Stimulated activated CD8-positive, alpha-beta memory T cell treated with anti-CD3 and anti-CD28 coated beads, Interleukin-7, amount 100 ng/mL, for 24 hours (primary cell): ENCODE measurements around the gene PRKN.

Experiments
- DNase-seq: peaks from one replicate; pipeline ENCODE4 v3.0.0-alpha.2; 2020; ENCODE audit warnings: low read depth

Gene PRKN

DNA sequence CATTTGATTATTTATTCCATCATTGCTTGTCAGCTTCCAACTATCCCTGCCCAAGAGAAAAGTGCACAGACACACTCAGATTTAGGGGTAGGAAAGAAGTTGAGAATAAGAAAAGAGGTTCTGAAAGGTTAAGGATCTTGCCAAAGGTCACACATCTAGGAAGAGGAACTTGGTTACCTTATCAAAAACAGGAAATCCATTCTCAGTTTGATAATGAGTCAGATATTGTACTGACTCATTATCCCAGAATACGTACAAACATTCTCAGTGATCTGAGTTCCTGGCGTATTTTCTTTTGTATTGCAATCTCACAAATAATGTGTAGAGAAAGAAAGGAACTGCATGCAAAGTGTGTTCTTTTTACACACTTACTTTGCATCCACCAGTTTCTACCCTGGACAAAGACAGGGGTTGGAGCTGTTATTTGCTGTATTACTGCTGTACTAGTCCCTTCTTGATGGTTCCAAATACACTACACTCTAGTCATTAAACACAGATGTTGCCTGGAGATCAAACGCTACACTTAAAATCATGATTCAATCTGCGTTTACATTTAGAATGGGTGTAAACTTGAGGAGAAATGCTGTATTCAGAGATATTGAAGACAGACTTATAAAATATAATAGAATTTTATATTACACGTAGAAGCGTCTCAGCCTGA lies 545.7 kb downstream of the PRKN start:
- no peak for DNase-seq

DNA sequence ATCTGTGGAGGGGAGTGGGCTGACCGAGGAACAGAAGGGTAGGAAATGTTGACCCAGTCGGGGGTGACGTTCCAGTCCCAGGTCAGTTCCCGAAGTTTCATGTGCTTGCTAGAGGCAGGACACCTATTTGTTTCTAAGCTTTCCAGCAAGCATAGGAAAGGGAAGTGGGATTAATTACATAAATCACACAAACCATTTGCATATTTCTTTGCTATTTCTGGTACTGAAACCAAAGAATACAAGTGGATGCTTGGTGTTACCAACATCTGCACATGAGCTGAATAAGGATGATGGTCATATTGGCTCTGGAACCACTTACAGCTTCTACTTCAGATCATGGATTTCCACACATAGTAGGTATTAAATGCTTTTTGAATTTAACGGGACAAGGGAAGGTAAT lies 546.5 kb downstream of the PRKN start:
- DNase-seq = no peak

- no peak for DNase-seq
Measured at GRCh38 chr6:162179196-162179951, 548.2 kb downstream of the PRKN start.

DNA sequence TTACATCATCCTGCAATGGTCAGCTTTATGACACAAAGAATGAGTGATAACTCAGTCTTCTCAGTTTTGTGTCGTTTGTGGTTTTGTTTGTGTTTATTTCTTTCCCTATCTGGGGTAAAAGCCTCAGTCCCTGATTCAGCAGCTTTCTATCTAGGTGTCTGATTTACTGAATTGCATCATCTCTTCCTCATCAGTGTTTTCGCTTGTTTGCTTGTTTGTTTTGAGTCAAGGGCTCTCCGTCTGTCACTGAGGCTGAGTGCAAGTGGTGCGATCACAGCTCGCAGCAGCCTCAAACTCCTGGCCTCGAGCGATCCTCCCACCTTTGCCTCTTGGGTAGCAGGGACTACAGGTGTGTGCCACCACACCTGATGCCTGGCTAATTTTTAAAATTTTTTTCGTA lies 548.9 kb downstream of the PRKN start:
- no peak for DNase-seq

GRCh38 chr6:162178266-162178665 lies 549.3 kb downstream of the PRKN start:
- no peak for DNase-seq

GRCh38 chr6:162177746-162178145 lies 549.8 kb downstream of the PRKN start:
- DNase-seq = no peak

- no peak for DNase-seq
Measured at GRCh38 chr6:162173466-162173865, 554.1 kb downstream of the PRKN start.

DNA sequence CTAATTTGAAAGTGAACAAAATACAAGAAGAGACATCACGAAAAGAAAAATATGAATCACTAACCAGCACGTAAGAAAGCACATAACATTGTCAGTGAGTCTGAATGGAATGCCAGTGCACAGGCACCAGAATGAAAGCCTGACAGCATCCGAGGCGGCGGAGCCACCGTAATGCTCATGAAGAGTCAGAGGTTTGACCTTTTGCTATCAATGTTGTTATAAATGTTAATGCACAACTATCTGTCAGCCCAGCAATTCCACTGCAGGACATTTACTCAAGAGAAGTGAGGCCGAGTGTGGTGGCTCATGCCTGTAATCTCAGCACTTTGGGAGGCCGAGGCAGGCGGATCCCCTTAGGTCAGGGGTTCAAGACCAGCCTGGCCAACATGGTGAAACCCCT lies 562.1 kb downstream of the PRKN start:
- no peak for DNase-seq

DNA sequence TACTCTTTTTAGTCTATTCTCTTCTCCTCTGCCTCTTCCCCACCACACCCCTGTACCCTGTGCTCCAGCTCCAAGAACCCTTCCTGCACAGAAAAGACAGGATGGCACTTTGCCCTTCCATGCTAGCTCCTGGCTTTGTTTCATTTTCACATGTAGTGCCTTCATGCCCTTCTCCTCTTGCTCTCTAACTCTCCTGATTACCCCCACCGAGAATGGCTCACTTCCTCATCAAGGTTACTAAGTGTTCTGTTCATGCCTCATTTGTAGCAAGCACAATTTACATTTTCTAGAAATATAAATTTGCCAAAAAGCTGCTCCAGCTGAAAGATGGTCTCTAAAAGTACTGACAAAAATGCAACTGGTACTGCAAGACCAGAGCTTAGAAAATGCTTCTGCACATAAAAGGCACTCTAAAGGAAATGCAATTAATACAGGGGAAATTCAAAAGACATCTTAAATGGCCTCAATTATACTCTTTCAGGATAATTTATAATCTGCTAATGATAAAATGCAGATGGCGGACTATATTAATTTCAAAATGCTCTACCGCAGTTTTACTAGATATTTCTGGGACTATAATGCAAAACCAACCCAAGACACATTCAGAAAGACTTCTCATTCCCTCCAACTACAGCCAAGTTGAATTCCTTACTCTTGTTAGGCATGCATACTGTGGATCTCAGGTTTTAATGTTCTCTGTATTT lies 570.2 kb downstream of the PRKN start:
- DNase-seq = no peak

DNA sequence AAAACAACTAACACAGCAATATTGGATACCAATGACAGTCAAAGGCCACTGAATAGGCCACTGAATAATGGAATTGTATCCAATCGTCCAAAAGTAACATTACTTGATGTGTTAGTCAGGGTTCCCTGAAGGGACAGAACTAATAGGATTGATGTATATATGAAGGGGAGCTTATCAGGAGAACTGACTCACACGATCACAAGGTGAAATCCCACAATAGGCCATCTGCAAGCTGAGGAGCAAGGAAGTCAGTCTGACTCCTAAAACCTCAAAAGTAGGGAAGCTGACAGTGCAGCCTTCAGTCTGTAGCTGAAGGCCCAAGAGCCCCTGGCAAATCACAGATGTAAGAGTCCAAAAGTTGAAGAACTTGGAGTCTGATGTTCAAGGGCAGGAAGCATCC lies 571.4 kb downstream of the PRKN start:
- no peak for DNase-seq

- no peak for DNase-seq
Measured at GRCh38 chr6:162154930-162155329, 572.6 kb downstream of the PRKN start.

DNA sequence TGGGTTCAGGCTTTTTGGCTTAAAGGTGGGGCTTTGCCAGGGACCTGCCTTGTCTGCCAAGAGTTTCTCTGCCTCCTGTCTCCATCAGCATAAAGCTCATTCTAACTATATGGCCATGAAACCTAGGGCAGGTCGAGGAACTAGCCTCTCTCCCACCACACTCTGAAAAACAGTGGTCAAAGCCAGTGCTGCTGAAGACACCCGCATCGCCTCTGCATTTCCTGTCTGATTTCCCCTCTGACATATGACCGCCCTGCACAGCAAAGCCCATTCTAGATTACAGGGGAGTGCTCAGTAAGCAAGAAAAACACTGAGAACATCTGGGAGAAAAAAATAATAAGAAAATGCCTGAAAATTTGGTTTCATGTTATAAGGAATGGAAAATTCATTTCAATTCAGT lies 573.6 kb downstream of the PRKN start:
- no peak for DNase-seq

GRCh38 chr6:162153120-162153519 lies 574.4 kb downstream of the PRKN start:
- DNase-seq = no peak

GRCh38 chr6:162151021-162151665 lies 576.4 kb downstream of the PRKN start:
- DNase-seq = no peak

DNA sequence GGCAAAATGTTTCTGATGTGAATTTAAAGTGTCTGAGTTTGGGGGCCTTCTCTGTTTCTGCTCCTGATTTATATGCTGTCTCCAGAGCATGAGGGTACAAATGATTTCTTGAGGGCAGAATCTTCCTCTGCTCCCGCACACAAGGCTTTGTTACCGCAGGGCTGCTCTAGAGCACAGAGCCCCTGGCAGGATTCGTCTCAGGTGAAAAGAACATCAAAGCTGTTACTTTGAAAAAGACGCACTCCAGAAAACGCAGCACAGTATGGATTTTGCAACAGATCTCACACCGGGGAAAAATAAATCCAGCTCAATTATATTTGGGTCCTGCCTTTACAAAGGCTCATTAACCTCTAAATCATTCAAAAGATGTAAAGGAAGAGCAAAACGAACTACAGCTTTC lies 577.3 kb downstream of the PRKN start:
- no peak for DNase-seq

- no peak for DNase-seq
Measured at GRCh38 chr6:162149786-162150185, 577.8 kb downstream of the PRKN start.

DNA sequence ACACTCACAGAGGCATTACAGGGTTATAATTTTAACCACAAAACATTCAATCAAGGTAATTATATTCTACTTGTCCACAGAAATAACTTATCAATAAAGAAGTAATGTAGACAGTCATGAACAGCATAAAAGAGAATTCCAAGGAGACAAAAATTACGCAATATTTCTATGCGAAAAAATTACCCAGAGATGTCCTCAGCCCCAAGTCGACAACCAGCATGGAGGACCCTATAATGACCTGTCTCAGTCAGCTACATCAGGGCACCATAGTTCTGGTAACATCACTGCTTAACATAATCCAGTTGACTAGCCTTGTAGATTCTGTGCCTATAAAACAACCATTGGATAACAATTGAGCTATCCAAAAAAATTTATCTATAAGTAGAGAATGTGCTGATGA lies 579.8 kb downstream of the PRKN start:
- no peak for DNase-seq

DNA sequence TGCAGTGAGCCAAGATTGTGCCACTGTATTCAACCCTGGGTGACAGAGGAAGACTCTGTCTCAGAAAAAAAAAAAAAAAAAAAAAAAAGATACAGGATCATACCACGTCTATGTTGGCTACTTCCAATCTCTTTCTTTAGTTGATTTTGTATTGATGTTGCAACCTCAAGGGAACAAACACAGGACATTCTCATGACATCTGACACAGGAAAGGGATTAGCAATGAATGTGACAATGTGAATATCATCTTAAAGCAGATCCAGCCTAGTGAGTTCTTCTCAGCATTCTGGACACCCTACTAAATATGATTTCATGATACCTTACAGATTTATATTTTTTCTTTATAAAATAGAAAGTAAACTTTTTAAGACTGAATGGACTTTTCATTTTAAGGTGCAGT lies 580.3 kb downstream of the PRKN start:
- no peak for DNase-seq

- DNase-seq = no peak
Measured at GRCh38 chr6:162140251-162140852, 587.2 kb downstream of the PRKN start.

DNA sequence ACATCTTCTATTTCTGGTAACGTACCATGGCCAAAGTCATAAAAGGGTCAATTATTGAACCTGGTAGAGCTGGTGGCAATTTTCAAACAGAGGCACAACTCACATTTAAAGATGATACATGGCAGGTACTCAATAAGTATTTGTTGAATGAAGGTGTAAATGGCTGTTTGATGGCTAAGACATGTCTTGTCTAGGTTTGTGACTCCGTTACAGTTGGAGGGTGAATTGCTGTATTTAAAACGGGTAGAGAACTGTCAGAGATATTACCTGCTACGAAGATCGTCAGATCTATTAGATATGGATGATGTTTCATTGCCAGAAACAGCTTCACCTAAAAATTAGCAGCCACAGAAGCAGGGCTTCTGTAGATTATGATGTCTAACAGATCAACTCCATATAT lies 601.9 kb downstream of the PRKN start:
- no peak for DNase-seq

DNA sequence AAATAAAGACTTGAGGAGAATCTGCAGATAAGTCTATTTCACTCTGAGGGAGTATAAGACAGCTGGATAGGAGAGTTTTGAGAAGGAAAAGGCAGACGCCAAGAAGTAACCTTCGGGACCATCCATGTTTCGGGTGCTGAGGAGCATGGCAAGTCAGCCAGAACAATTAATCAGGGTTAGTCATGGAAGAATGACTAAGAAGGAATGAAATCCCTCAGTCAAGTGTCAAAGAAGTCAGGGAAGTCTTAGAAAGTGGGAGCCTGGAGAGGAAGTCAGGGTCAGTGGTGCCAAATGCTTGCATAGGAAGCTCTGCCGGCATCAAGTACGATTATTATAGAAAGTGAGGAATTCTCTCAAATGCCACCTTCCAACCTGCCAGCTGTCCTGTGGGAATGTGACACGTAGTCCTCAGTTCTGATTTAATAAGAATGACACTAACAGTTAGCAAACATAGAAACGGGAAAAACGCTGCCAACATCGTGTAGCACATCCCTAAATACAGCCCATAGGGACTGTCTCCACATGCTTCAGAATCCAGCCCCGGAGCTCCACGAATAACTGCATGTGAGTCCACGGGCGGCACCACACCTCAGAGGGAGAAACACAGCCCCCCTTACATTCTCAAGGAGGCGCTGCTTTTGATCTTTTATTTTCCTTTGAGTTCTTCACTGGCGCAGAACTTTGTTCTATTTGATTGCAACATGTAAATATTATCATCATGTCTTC lies 602.7 kb downstream of the PRKN start:
- no peak for DNase-seq

DNA sequence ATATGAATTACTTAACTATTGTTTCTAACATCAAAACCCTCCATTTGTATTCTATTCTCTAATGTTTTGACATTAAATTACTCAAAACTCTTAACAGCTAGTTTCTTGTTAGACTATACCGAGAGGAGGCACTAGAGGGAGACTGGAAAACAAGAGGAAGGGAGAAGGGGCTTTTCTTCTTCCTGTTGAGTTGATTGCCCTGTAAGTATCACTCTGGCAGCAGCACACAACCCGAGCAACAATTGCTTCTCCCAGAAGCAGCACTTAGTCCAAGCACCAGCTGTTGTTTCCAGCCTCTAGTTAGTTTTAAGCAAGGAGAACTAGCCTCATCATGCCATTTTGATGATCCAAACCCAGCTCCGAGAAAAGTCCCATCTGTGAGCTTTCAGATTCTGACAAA lies 603.8 kb downstream of the PRKN start:
- DNase-seq = no peak
